NCI-H1694 treated with DMSO at 0.1 percent for 48 hours (cell line): ENCODE results near the gene ROM1.
A peak's percentile ranks its signal among the peaks of the same experiment; 100 is the strongest.

Experiments
- DNase-seq: peaks from one replicate; lab custom pipeline; 2025; lab: John Stamatoyannopoulos, UW

The ROM1 gene

DNA sequence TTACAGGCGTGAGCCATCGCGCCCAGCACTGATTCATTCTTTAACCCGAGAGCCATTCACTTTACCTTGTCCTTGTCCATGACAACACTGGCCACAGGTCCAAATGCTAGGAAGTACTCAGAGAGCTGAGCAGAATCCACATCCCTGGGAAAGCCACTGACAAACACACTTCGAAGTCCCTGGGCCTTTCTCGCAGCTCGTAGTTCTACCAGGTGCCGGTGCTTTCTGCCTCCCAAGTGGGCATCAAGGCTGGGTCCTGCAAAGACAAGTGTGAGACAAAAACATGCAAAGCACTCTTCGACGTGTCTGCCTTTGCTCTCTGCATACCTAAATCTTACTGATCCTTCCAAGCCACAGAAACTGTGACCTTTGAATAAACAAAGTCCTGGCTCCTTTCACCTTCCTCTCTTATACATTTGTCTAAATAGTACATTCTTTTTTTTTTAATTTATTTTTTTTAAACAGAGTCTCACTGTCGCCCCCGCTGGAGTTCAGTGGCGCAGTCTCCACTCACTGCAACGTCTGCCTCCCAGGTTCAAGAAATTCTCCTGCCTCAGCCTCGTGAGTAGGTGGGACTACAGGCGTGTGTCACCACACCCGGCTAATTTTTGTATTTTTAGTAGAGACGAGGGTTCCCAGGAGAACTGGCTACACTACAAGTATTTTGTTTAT lies 24.0 kb upstream of the ROM1 start:
- DNase-seq: no peak

DNA sequence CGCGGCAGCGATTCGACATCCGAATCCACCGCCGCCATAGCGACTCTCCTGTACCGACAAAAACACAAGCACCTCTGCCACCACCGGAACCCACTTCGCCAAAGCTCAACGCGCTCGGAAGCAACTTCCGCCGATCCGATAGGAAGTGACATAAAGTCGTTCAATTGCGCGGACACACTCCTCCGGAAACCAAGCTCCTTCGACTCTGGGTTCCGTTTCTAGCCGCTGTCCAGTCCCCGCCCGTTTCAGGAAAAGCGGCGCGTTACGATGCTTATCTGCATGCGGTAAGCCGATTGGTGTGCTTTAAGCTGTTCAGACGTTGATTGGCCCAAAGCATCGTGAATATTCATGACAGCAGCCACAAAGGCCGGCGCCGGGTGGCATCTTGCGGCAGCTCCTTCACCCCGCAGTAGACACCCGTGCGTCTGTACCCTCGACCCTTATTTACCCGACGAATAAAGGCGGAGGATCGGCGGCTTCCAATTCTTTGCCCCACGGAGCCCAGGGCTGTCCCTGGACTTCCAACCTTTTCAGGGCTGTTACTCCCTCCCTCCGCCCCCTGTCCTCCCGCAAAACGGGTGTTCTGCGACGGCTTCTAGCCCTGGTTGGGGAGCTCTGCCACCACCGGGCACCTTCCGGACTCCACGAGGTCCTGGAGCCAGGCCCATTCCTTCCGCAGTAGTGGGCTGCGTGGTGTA lies 21.5 kb upstream of the ROM1 start, which contains the start of gene TUT1:
TSS of gene TUT1 (minus strand) at position 76 of the 698 bp plus-strand sequence. CDS start at position 38, 38 bp downstream.
- DNase-seq: peak; percentile 98

DNA sequence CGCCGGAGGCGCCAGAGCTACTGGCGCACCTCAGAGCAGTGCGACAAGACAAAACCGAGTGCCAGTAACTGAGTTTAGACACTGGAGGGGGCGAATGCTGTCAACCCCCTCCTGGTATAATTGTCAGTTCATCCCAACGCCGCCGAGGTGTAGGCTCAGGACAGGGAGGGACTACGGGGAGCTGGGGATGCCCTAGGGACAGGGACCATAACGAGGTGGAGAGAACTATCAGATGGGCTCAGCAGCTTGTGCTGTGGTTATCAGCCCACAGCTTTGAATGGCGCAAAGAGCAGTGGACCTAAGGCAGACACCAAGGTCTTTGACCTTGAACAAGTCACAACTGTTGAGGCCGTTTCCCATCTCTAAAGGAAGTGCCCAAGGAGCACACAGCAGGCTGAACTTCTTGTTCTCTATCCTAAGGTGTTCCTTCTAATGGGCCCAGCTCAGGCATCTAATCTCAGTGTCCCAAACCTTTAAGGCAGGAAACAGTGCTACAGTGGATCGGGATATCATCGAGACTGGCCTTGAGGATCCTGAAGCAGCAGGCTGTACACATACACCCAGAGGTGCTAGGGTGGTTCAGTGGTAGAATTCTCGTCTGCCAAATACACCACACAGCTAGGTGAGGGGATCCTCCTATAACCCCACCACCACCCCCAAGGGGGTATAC lies 20.8 kb upstream of the ROM1 start:
- DNase-seq: no peak

DNA sequence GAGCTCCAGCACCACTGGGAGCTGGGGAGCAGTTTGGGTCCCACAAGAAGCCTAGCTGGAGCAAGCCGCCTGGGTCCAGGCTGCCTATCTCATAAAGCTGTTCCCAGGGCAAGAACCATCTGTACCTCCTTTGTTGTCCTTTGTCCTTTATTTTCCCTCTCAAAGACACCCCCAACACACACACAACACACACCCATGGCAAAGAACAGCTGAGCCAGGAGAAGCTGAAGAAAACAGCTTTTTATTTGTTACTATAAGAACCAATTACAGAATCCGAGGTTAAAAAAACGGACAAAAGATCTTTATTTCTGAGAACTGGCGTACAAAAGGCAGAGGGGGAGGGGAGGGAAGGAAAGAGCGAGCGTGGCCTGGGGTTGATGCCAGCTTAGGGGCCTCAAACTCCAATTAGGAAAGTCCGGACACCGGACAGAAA lies 20.1 kb upstream of the ROM1 start:
- no peak for DNase-seq

DNA sequence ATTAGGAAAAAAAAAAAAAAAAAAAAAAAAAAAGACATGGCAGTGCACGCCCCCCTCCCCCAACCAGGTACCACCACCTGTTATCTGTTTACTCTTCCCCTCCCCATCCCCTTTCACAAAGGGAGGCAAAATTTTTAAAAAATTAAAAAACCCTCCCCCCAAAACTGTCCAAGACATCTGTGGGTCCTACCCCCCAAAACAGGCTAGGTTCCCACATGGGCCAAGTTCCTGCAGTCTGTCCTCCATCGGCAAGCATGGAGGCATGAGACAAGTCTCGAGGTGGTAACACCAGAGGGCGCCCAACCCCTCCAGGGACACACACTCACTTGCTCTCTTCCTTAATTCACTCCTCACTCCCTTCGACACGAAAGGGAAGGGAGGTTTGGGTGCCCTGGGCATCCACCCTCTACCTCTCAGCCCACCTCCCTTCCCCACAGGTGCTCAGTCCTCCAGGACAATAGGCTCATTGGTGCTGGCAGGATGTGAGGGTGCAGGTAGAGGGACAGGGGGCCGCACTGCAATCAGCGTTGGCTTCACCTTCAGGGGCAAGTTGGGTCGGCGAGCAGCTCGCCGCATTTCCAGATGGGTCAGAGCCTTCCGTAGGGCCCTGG lies 19.5 kb upstream of the ROM1 start:
- DNase-seq: peak; percentile 28

DNA sequence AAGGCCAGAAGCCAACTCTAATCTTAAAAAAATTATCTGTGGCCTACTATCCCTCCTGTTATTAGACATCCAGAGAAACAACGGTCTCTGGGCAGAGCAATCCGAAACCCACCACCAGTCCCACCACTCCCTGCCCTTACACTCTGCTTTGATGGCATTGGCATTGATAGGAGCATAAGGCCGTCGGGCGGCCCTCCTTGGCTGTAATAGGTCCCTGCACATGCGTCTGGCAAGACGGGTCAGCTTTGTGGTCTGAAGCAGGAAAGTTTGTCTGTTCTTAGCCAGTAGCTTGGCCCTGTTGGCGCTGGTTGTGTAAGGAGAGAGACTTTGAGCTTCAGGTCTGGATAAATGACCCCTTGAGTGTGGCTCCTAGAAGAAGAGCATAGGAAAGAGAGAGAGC lies 17.9 kb upstream of the ROM1 start:
- DNase-seq: no peak

DNA sequence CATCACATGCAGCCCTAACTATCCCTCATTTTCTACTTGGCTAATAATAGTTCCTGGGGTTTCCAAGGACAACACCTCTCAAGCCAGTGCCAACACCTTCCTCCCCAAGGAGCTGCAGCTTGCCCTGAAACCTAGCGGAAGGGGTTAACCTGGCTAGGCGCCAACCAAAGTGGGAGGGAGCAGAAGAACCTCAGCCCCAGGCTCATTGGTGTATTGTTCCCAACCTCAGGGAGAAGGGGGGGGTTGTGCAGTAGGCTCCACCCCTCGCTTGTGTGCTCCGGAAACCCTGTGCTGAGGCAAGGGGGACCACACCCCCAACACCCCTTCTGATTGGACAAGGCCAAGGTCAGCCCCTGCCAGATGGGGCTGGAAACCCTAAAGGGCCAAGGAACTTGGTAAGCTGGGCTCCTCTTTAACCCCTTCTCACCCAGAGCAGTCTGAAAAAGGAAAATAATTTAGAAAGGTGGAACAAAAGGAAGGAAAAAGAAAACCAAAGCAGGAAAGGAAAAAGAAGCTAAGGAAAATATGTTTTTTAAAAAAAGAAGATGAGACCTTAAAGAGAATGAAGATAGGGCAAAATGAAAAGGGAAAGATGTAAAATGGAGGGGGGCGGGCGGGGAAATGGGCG lies 13.9 kb upstream of the ROM1 start:
- DNase-seq: peak; percentile 84

DNA sequence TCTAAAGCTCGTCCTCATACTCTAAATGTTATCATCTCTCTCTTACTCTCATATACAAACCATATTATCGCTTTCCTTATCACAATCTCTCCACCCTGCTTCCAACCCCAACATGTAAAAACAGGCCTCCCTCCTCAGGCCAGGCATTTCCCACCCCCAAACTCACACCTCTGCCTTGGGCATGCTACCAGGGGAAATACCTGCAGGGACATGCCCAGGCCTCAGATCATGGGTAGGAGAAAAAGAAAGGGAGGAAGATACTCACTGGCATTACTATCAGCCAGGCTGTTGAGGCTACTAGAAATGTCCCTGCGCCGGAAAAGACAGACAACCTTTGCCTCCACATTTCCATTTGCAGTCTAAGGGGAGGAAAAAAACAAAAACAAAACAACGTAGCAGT lies 13.2 kb upstream of the ROM1 start:
- no peak for DNase-seq

DNA sequence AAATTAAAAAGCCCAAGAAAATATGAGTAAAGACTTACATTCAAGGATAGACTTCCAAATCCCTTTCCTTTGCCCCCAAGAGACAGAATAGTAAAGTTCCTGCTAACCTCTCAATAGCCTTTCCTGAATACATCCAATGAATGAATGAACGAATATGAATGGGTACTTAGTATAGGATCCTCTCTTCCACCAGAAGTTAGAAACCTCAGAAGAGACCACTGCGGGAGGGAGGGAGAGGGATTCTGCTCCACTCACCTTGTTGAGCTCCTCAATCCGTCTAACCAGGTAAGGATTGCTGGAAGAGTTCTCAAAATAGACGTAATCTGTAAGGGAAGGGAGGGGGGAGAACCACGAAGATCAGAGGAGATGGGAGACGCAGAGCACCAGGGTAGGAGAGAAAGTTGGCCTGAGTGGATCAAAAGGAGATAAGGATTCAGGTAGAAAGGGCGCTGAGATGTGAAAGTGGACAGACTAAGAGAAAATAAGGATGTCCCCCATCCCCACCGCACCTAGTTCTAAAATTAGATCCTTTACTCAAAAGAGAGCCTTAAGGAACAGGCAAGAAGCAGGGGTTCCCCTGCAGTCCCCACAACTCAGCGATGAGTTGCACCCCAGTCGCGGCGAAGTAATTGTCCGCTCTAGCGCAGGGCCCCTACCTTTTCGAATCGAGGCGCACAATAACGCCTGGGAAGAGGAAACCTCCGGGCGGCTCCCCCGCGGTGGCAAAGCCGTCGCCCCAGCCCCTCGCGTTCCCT lies 12.5 kb upstream of the ROM1 start:
- DNase-seq: no peak

DNA sequence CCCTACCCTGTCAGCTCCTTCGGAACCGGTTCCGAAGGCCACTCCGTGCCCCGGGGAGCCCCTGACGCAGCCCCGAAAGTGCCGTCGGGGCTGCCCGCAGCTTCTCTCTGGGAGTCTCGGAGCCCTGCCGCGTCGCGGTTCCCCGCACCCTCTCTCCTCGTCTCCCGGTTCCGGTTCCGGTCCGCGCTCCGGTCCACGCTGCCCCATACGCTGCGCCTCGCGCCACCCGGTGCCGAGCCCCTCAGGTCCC lies 12.0 kb upstream of the ROM1 start:
- DNase-seq: no peak

DNA sequence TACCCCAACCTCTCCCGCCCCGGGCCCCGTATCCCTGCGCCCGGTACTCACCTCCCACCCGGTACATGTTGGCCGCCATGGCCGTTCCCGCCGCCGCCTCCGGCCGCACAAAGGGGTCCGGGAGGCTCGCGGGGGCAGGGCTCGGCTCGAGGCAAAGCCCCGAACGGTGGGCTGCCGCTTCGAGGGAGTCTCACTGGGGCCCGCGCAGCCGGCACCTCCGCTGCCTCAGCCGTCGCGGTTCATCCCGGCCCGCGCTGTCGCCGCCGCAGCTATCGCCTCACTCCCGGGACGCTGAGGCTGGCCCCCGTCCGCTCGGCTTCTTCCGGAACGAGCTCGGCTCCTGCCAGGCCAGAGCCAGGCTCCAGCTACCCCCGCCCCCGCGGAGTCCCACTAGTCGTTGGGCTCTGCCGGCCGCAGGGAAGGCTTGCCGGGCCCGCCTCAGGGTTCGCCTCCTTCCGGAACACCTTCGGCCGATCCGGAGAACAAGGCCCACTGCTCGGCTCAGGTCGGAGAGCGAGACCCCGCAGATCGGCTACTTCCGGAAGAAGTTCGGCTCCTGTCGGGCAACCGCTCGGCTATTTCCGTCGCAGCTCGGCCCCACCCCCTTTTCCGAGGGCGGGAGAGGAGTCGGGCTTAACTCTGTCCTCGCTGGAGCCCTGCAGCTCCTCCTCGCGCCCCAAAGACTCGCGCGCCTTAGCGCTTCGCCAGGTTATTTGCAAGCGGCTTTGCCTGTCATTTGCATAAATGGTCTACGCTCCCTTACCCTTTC lies 11.5 kb upstream of the ROM1 start, which contains the start of gene MTA2:
TSS of gene MTA2 (minus strand) at position 494 of the 769 bp plus-strand sequence. CDS start at position 79, 415 bp downstream.
- peak; percentile 94 for DNase-seq

DNA sequence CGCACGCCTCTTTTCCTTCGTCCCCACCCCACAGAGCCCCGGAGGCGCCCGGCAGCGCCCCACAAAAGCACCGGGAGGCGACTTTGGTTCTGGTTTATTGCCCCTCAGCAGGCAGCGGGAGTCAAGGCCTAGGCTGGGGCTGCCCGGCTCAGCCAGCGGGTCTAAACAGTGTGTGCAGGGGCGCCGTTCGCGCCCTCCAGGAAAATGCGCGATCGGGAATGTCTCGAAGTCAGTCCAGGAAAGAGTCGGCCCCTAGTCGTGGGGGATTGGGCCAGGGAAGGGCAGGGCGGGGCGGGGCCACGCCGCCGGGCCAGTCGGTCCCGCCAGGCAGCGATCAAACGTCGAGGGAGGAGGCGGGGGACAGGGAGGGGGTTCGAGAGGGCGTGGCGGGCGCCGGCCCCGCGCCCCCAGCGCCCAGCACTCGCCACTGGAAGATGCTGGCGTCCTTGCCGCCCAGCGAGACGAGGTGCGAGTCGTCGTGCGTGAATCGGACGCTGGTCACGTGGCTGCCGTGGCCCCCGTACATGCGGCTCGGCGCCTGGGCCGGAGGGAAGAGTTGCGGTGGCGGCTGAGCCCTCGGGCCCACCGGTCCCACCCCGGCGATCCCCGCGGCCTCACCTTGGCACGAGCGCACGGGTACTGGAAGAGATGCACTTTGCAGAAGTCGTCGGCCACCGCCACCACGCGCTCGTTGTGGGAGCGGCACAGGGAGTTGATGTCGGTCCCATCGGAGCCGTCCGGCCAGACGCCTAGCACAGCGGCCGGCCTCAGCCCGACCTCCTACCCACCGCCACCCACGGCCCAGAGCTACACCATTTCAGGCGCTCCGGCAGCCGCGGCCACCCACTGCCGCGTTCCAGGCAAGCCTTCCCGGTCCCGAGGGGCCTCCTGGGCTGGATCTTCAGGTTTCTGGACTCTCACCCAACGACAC lies 10.7 kb upstream of the ROM1 start:
- DNase-seq: no peak

DNA sequence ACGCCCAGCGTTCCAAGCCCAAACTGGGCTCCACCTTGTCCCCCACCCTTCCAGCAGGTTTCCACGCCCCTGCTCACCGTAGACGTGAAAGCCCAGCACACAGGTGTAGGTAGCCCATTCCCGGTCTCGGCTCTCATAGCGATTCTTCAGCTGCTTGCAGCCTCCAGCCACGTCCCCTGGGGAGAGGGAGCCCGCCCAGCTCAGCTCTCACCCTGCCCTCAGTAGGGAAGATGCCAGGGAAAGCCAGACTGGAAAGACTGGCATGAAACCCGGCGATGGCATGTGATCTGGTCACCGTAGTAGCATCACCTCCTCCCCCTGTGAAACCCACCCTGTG lies 10.0 kb upstream of the ROM1 start:
- no peak for DNase-seq

DNA sequence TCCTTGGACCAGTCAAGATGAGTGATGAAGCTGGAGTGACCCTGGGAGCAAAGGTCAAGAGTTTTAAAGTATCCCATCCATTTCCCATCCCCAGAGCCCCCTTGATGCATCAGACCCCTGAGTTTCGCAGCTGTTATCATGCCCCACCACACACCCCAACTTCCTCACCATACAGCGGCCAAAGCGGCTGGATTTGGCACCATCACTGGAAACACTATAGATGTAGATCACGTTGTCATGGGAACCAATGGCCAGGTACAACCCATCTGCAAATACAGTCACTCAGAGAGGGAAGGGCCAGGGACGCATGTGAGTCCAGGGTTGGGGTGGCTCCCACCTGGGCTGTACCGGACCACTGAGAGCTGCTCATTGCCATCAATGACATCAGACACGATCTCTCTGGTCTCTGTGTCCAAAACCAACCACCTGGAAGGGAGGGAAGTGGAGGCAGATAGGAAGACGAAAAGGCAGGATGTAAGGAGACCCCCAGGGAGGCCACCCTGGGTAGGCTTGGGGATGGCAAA lies 9.2 kb upstream of the ROM1 start:
- no peak for DNase-seq

DNA sequence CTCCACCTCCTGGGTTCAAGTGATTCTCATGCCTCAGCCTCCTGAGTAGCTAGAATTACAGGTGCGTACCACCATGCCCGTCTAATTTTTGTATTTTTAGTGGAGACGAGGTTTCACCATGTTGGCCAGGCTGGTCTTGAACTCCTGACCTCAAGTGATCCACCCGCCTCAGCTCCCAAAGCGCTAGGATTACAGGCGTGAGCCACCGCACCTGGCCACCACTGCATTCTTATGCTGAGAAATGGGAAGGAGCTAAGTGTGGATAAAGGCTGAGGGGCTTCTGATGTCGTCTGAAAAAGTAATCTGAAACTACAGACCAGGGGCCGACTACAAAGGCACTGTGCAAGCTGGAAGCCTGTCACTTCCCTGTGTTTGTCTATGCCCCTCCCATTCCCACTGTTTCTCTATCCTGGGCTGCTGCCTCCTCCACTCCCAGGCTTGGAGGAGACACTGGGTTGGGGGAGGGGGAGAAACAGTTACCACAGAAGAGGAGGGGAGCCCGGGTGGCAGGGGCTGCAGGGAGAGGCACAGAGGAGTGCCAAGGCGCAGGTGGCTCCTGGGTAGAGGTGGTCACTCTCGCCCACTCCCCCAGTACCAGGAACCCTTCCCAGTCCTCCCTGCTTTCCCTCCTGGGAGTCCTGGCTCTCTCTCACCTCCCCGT lies 8.5 kb upstream of the ROM1 start:
- no peak for DNase-seq

DNA sequence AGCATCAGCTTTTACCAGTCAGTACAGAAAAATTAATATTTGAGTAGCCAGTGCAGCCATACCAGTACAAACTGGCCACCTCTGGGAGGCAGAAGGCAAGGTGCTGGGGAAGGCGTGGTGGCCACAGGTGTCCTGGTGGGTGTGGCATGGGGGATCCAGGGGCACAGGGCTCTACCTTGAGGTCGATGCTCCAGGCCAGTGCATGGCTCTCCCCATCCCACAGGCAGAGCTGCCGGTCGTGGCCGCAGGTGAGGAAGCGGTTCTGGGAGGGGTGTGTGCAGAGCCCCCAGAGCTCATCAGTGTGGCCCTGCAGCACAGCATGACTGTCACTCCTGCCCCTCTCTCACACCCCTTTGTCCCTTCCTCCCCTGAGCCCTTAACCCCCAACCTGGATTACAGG lies 7.6 kb upstream of the ROM1 start:
- DNase-seq: no peak

DNA sequence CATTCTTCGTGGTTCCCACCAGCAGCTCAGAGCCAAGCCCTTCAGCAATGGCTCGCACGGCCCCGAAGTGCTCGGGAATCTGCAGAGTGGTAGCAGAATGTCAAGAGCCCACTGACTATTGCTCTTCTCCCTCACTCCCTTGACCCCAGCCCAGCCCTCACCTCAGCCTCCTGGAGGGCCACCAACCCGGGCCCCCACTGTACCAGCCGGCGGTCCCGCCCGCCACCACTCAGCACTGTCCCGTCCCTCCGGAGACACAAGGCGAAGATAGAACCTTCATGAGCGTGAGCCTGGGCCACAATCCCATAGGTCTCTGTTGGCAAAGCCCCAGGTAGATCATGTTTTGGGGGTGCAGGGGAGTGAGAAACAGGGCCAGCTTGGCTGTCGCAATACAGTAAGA lies 7.2 kb upstream of the ROM1 start:
- DNase-seq: no peak

DNA sequence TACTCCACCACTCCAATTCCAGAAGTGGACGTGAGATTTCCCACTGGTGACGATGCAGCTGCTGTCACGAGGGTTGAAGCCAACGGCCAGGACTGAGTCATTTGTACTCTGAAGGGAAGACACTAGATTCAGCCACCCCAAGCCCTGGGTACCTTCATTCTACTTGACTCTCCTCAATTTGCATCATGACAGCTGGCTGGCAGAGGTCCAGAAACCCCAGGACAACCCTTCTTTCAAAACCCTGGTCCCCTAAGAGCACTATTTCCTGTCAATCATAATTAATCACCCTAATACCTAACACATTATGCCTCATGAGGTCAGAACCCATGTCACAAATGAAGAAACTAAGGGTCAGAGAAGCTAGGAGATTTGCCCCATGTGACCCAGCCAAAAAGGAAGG lies 5.3 kb upstream of the ROM1 start:
- DNase-seq: no peak

DNA sequence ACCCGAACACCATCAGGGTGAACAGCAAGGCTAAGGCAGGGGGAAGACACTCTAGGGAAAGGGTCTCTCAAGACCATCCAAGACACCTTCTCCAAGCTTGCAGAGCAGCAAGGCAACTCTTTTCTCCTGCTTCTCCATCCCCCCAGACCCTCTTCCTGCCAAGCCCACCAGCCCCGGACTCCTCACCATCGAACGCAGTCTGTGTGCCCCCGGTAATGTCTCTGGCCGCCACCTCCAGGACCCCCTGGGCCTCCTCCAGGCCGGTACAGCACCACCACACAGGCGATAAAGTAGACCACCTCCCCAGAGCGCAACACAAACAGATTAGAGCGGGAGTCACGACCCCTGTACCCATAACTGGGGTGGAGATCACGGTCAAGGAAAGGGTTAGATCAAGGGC lies 4.3 kb upstream of the ROM1 start:
- no peak for DNase-seq
